GM19468 (cell line): ENCODE data around the gene MAVS.
"Not testable (repeated sequence)": the region's sequence is repeated elsewhere in the genome, so short reads cannot be mapped to it uniquely, and the experiment has no call there.

ENCODE experiments used
- ATAC-seq: cut with Tn5 transposase; IDR thresholded peaks from one replicate; pipeline ENCODE4 v1.9.1; 2021; ENCODE audit warnings: mild to moderate bottlenecking, moderate library complexity, moderate number of reproducible peaks; ENCODE audit not compliant: unreplicated experiment; ENCODE audit errors: extremely low read depth

The MAVS gene

GRCh38 chr20:3843990-3844619, 2.5 kb upstream of the MAVS start:
- ATAC-seq, result not testable (repeated sequence)

- no peak for ATAC-seq
Observed at GRCh38 chr20:3846378-3846739, 275 bp upstream of the MAVS start.

- ATAC-seq, result no peak
Observed at GRCh38 chr20:3847429-3847940, 851 bp downstream of the MAVS start.

- ATAC-seq, result no peak
Observed at GRCh38 chr20:3848565-3848964, 1.9 kb downstream of the MAVS start.

- no peak for ATAC-seq
Observed at GRCh38 chr20:3854462-3854871, 7.8 kb downstream of the MAVS start.

GRCh38 chr20:3857405-3857804, 10.8 kb downstream of the MAVS start:
- ATAC-seq, result no peak

GRCh38 chr20:3858689-3859088, 12.1 kb downstream of the MAVS start:
- no peak for ATAC-seq

- no peak for ATAC-seq
Observed at GRCh38 chr20:3861191-3861590, 14.6 kb downstream of the MAVS start.

GRCh38 chr20:3862333-3862732, 15.7 kb downstream of the MAVS start:
- no peak for ATAC-seq

GRCh38 chr20:3863317-3863716, 16.7 kb downstream of the MAVS start:
- ATAC-seq, result no peak

- no peak for ATAC-seq
Observed at GRCh38 chr20:3864518-3864917, 17.9 kb downstream of the MAVS start.

- no peak for ATAC-seq
Observed at GRCh38 chr20:3865152-3865886, 18.7 kb downstream of the MAVS start.

GRCh38 chr20:3865887-3866407, 19.3 kb downstream of the MAVS start:
- no peak for ATAC-seq

- no peak for ATAC-seq
Observed at GRCh38 chr20:3866464-3866863, 19.8 kb downstream of the MAVS start.

GRCh38 chr20:3867802-3868201, 21.2 kb downstream of the MAVS start:
- no peak for ATAC-seq

GRCh38 chr20:3869839-3870634, 23.4 kb downstream of the MAVS start:
- ATAC-seq, result no peak

- no peak for ATAC-seq
Observed at GRCh38 chr20:3871550-3872265, 25.1 kb downstream of the MAVS start.

GRCh38 chr20:3873507-3873906, 26.9 kb downstream of the MAVS start:
- no peak for ATAC-seq

- no peak for ATAC-seq
Observed at GRCh38 chr20:3874194-3874844, 27.7 kb downstream of the MAVS start.
